ENCODE results near the gene CHAF1B. TPM values are rescaled to one million over a fixed set of nuclear protein-coding genes. Genes with fewer than 3 reads are reported as not detected.
A peak's percentile ranks its signal among the peaks of the same experiment; 100 is the strongest.

Gene CHAF1B
- total and polyA plus RNA-seq, 9 of the 15 experiments (the other 6 are each of a cell fraction or from before 2014, with no cell fraction given), result 7.5 to 36.8 (median 21.0) TPM

DNA sequence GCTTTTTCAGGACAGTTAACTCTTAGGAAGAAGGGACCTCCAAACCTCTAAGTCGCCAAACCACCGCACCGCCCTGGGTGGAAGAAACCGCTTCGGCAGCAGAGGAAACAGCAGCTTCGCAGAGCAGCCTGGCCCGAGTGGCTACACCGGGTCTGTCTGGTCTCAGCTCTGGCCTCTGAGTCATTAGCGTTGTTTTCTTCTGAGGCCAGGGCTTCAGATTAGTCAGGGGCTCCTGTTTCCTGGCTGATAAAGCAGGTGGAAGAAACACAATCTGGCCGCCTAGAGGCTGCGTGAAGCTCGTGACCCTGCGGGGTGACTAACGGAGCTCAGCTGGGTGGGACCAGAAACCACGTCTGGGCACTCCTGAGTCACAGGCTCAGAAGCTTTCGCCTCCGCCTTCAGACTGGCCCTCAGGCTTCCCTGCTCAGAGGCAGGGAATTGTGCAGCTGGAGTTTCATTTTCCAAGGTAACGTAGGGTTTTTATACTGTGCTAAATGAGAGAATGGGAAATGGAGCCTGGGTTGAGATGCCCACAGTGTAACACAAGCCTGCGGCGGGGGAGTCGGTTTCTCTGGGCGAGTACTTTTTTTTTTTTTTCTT is 44.9 kb downstream of the CHAF1B start (continued):
- TF ChIP-seq SMARCB1 (IDR thresholded peaks at IDR 0.05; ENCODE audit: insufficient read length, low read depth) (no peak), SRF (CRISPR knock-in tag; IDR thresholded peaks at IDR 0.05) (no peak; a peak in 2 of 4 replicates), STAG1 (CRISPR knock-in tag; IDR thresholded peaks at IDR 0.05; ENCODE audit: borderline replicate concordance) (no peak), PPARD (CRISPR knock-in tag; IDR thresholded peaks at IDR 0.05) (no peak), ZC3H4 (CRISPR knock-in tag; IDR thresholded peaks at IDR 0.05; ENCODE audit: borderline replicate concordance) (no peak), WHSC1 (IDR thresholded peaks at IDR 0.05; ENCODE audit: low read length) (no peak), ZNF165 (CRISPR knock-in tag; IDR thresholded peaks at IDR 0.05; ENCODE audit: borderline replicate concordance) (no peak), SUPT5H (IDR thresholded peaks at IDR 0.05) (no peak), SETDB1 (IDR thresholded peaks at IDR 0.05; ENCODE audit: low read length) (peak; percentile 88), GATAD2B (IDR thresholded peaks at IDR 0.05; ENCODE audit: borderline replicate concordance) (no peak), OTX1 (CRISPR knock-in tag; IDR thresholded peaks at IDR 0.05) (peak; percentile 15; the same call in 1 of the 2 replicates), ZNF668 (CRISPR knock-in tag; IDR thresholded peaks at IDR 0.05) (no peak), MXI1 (IDR thresholded peaks at IDR 0.05; ENCODE audit: low read depth, low read length) (0 out of 2 replicates have a peak, but pooled peaks have one; percentile 35), YBX1 (IDR thresholded peaks at IDR 0.05) (no peak), TRIM24 (IDR thresholded peaks at IDR 0.05) (peak; percentile 95 to 98), TFAM (CRISPR knock-in tag; conservative IDR thresholded peaks at IDR 0.05) (no peak), PHF8 (IDR thresholded peaks at IDR 0.05; ENCODE audit: borderline replicate concordance, low read length) (no peak; the same call in 1 of the 2 replicates), MIER1 (IDR thresholded peaks at IDR 0.05; ENCODE audit: low read depth) (no peak), GABPB1 (CRISPR knock-in tag; IDR thresholded peaks at IDR 0.05) (peak; percentile 76), ZNF232 (CRISPR knock-in tag; IDR thresholded peaks at IDR 0.05) (no peak)
- TF ChIP-seq, protein P1, sequence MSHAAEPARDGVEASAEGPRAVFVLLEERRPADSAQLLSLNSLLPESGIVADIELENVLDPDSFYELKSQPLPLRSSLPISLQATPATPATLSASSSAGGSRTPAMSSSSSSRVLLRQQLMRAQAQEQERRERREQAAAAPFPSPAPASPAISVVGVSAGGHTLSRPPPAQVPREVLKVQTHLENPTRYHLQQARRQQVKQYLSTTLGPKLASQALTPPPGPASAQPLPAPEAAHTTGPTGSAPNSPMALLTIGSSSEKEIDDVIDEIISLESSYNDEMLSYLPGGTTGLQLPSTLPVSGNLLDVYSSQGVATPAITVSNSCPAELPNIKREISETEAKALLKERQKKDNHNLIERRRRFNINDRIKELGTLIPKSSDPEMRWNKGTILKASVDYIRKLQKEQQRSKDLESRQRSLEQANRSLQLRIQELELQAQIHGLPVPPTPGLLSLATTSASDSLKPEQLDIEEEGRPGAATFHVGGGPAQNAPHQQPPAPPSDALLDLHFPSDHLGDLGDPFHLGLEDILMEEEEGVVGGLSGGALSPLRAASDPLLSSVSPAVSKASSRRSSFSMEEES (CRISPR knock-in tag; IDR thresholded peaks at IDR 0.05), result peak; percentile 67
- TF ChIP-seq, protein P2, sequence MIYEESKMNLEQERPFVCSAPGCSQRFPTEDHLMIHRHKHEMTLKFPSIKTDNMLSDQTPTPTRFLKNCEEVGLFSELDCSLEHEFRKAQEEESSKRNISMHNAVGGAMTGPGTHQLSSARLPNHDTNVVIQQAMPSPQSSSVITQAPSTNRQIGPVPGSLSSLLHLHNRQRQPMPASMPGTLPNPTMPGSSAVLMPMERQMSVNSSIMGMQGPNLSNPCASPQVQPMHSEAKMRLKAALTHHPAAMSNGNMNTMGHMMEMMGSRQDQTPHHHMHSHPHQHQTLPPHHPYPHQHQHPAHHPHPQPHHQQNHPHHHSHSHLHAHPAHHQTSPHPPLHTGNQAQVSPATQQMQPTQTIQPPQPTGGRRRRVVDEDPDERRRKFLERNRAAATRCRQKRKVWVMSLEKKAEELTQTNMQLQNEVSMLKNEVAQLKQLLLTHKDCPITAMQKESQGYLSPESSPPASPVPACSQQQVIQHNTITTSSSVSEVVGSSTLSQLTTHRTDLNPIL (CRISPR knock-in tag; IDR thresholded peaks at IDR 0.05), result no peak
- TF ChIP-seq, protein P3, sequence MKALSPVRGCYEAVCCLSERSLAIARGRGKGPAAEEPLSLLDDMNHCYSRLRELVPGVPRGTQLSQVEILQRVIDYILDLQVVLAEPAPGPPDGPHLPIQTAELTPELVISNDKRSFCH (CRISPR knock-in tag; IDR thresholded peaks at IDR 0.05), result no peak
- TF ChIP-seq, protein P3 (tag; IDR thresholded peaks at IDR 0.05), result peak; percentile 78
- TF ChIP-seq, protein P4, sequence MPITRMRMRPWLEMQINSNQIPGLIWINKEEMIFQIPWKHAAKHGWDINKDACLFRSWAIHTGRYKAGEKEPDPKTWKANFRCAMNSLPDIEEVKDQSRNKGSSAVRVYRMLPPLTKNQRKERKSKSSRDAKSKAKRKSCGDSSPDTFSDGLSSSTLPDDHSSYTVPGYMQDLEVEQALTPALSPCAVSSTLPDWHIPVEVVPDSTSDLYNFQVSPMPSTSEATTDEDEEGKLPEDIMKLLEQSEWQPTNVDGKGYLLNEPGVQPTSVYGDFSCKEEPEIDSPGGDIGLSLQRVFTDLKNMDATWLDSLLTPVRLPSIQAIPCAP (CRISPR knock-in tag; IDR thresholded peaks at IDR 0.05; ENCODE audit: borderline replicate concordance), result no peak
- TF ChIP-seq, protein P5, sequence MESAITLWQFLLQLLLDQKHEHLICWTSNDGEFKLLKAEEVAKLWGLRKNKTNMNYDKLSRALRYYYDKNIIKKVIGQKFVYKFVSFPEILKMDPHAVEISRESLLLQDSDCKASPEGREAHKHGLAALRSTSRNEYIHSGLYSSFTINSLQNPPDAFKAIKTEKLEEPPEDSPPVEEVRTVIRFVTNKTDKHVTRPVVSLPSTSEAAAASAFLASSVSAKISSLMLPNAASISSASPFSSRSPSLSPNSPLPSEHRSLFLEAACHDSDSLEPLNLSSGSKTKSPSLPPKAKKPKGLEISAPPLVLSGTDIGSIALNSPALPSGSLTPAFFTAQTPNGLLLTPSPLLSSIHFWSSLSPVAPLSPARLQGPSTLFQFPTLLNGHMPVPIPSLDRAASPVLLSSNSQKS (CRISPR knock-in tag; IDR thresholded peaks at IDR 0.05), result no peak
